ENCODE measurements around the gene DNAJB12.
"Not testable (repeated sequence)": the region's sequence is repeated elsewhere in the genome, so short reads cannot be mapped to it uniquely, and the experiment has no call there.

Gene DNAJB12

DNA sequence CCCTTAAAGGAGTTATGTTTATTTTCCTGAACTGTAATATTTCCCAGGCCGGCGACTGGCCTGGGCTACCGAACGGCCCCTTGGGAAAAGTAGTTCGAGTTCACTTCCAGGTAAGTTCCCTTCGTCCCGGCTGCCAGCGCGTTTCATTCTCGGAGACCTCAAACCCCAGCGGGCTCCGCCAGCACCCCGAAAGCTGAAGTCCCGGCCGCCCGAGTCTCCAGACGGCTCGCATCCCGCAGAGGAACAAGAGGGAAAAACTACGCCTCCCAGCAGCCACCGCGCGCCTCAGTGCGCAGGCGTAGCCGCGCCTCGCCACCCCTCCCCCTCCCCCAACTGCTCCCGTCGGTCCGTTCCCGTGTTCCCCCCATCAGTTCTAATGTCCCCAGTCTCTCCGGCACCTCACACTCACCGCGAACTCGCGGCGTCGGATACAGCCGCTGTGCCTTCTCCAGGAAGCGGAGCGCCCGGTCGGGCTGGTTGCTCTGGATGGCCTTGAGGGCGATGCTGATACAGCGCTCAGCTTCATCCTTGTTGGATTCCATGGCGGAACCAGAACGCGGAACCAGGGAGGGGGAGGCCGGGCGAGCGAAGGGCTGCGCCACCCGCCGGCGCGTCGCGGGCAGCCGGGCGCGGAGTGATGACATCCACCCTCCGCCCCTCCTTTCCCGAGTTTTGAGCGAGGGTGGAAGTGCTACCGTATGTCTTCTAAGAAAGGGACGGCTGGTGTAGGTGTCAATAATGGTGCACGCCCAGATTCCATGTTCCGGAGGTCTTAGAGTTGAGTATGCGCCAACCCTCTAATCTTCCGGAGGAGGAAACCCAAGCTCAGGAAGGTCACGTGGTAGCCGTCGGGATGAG lies at the start of gene DNAJB12:
DNAJB12 (minus strand) TSS at position 564 of the 858 bp plus-strand sequence; CDS start at position 542, 22 bp downstream.
- DNase-seq = peak; percentile 86

DNA sequence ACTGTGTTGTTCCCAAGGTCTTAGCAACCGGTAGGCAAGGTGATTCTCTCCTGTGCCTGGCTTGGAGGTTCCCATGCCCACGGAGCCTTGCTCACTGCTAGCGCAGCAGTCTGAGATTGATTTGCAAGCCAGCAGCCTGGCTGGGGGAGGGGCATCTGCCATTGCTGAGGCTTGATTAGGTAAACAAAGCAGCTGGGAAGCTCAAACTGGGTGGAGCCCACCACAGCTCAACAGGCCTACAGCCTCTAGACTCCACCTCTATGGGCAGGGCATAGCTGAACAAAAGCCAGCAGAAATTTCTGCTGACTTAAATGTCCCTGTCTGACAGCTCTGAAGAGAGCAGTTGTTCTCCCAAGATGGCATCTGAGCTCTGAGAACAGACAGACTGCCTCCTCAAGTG lies 40.9 kb upstream of the DNAJB12 start:
- DNase-seq = not testable (repeated sequence)

DNA sequence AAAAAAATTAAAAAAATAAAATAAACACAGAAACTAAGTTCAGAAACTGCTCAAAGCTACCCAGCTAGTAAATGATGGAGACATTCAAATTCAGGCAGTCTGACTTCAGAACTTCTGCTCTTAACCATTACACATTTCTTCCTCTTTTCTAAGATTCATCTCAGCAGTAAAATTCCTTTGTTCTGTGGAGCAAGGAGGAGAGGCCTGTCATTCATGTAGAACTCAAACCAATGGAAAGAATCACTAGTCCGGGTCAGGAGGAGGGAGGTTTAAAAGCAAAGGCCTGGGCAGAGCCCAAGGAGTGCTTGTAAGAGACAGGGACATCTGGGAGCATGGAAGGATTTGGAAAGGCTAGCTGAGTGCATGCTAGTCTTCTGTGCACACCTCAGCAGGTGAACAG lies 37.9 kb upstream of the DNAJB12 start:
- DNase-seq = no peak

DNA sequence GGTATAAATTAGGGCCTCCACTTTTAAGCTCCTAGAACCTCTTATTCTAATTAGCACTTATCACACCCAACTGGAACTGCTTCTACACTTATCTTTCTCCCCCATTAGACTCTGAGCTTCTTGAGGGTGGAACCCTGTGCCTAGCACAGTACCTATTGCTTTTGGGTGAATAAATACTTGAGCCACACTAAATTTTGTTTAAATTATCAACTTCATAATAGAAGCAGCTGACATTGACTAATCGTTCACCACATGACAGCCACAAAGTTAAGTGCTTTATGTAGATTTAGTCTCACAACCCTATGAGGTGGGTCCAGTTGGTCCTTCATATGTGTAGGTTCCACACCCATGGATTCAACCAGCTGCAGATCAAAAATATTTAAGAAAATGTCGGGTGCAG lies 36.0 kb upstream of the DNAJB12 start:
- DNase-seq = no peak

DNA sequence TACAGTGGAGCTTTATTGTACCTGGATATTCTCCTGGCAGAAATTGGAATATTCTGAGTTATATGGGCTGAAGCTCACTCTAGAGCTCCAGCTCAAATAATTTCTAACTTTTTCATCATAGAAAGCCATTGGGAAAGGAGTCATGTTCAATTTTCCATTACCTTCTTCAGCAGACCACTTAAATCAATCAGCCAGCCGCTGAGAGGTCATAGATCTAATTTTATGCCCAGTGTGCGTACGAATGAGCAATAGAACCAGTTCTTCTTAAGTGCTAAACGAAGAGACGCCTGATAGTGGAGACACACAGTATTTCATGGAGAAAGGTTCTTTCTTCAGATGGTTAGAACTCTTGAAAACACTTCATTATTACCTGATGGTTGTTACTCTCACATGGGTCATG lies 35.0 kb upstream of the DNAJB12 start:
- DNase-seq = no peak

DNA sequence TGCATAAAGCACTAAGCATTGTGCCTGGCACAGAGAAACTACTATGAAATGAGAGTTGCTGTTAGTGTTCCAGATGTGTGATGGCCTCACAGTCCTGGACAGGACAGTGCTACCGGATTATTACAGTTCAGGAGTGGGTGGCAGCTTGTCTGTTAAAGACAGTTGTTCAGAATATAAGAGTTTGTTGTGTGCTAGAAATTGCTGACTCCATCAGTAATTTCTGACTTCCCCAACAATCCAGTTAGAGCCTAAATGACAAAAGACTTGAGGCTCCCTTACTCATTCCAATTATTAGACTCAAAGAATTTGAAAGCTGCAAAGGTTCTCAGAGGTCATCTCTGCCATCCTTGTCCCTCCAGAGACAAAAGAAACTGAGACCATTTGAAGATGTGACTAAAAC lies 34.3 kb upstream of the DNAJB12 start:
- DNase-seq = no peak

DNA sequence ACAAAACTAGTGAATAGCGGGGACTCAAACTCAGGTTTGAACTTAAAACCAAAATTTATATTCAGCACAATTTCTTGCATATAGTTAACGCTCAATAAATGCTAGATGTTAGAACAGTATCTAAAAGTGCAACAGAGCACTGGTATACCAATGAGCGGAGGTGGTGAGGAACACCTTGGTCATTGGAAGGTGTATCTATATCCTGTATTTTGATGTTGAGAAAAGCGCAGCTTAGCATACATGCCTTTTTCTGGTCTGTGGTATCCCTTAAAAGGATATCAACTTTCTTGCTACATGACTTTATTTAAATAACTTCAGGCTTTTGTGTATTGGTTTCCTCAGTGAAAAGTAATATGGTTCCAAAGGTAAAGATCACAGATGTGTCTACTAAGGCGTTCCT lies 33.3 kb upstream of the DNAJB12 start:
- no peak for DNase-seq

DNA sequence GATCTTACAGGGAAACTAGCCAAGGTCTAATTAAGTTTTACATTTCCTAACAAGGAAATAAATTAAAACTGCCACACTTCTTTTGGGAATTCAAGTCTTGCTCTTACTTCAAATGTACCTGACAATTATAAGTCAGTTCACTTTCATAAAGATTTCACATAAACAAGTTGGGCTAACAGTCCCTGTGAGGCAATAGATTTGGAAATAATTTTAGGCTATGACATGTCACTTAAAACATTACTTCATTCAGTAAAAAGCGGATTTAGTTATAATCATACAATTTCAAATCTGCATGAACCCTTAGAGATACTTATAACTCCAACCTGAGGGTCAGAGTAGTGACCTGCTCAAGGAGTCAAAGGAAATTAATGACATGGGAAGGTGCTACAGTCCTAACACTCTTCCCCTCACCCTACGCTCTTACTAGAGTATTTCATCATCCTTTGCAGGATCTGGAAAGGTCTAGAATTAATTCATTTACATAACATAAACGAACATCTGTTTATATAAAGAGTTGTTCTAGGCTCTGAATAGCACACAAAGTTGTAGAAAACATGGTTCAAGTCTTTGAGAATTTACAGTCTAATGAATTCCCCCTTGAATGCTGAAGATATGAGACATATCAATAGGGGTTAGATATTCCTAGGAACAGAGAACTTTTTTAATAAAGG lies 32.3 kb upstream of the DNAJB12 start:
- no peak for DNase-seq

DNA sequence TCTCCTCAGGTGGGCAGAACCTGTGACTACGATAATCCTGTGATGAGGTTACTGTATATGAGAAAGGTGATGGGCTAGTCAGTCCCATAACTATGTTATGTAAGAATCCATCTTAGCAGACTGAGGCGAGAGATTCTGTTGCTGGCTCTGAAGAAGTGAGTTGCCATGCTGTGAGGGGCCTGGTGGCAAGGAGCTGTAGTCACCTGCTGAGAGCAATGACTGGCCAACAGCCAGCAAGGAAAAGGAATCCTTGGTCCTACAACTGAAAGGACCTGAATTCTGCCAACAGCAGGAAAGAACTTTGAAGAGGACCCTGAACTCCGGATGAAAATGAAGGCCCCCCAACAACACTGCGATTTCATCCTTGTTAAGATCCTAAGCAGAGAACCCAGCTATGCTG lies 31.0 kb upstream of the DNAJB12 start:
- DNase-seq = no peak

DNA sequence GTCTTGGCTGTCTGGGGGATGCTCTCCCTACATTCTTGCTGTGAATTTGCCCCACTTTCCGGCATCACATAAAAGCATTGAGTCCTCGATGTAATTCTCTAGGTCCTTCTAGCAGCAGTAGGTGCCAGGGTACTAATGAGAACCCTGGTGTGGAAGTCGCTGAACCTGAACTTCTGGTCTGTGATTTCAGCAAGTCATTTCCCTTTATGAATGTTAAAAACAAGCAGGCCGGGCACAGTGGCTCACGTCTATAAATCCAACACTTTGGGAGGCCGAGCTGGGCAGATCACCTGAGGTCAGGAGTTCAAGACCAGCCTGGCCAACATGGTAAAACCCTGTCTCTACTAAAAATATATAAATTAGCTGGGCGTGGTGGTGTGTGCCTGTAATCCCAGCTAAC lies 30.3 kb upstream of the DNAJB12 start:
- not testable (repeated sequence) for DNase-seq

DNA sequence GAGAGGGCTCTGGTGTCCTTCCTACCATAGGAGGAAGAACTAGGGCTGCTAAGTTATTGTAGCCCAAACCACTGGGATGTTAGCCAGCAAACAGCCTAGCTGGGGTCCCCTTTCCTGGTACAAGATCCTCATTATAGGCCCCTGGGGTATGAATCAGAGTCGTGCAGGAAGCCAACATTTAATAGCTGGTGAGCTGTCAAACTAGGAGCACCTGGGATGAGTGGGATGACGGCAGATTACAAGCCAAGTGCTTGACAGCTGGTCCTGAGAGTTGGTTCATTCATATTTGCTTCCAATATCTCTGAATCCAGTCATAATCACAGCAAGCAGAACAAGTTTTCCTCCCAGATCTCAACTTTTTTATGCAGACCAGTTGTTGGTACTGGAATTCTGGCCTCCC lies 25.1 kb upstream of the DNAJB12 start:
- DNase-seq = no peak

DNA sequence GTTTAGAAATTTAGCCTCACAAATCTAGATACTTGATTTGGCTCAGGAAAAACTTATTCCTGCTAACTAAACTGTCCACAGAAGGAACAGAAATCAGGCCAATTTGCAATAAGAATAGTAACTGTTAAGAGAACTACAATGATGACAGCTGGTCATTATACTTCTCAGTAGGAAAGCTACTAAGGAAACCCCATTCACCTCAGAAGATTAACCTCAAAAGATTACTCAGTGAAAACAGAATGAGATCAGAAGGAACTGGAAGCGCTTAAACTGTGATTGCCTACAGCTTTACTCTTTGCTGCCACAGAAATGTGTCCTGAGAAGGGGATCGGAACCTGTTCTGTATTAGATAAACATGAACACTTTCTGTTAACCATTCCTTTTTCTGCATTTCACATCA lies 24.3 kb upstream of the DNAJB12 start:
- no peak for DNase-seq

DNA sequence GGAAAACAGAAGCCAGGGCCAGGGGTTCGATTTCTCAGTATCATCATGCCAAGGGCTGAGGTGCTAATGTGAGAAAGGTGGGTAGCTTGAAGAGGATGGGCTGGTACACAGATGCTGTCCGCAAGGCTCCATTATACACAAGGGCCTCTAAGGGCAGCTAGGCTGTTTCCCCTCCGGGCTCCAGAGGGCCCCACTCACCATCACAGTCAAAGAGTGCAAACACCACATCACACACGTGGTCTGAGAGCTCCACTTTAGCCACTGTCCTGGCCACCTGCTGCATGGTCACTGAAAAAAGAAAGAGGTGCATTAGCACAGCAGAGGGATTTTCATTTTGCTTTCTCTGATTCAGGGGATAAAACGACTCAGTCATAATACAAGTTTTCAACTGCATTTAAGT lies 20.9 kb upstream of the DNAJB12 start:
- DNase-seq = no peak

DNA sequence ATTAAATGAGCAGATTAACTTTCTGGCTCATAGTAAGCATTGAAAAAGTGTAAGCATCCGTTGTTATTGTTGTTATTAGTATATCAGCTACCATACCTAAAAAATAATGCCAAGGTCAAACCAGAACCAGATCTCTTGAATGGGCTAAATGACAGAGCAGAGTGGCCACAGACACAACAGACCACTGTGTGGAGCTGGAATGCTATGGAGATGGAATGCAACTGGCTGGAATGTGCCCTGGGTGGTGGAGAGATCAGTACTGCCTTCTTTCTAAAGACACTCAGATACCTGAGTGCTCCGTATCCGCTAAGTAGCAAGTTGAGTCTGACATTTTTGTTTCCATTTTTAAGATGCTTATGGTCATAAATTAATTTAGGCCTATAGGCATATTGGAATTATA lies 20.5 kb upstream of the DNAJB12 start:
- no peak for DNase-seq

DNA sequence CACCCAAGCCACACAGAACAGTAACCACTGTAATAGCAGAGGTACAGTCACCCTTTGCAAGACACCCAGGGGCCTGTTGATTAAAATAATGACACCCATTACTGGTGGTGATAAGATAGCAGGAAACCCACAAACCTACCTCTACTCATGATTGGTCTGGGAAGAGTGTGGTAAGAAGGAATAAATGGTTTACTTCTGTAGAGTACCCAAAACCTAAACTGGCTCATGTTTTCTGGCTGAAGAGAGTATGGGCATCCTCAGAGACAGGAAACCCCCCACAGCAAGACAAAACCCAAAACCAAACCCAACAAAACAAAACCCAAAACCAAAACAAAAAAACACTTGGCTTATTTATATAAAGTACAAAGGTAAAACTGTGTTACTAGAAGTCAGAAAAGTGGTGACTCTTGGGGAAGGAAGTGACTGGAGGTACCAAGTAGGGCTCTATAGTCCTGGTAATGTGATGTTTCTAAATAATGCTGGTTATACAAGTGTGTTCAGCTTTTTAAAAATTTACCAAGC lies 15.5 kb upstream of the DNAJB12 start:
- DNase-seq = no peak

DNA sequence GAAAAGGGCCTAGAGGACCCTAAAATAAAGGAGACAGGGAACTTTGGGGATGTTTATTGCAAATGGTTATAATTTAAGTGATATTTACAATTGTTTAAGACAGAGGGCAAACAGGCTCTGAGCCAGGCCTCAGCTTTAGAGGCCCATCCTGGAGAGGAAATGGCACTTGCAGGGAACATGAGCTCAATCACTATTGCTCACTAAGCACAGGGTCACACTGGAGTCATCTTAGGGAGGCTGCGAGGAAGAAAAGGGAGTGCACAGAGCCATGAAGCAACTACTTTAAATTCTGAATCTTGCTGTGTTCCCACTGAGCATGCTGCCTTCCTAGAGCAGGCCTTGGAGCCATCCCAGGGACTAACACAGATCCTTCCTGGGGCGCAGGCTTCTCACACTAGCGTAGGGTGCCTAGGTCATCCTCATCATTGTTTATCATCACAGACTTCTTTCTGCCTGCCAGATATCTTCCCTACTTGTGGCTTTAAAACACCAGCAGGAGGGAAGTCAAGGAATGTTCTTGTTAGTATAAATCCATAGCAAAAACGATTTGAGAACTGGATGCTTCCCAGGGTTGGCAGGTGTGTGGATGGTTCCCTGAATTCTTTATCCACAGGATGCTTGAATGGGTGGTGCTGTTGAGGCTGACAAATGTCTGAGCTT lies 12.7 kb upstream of the DNAJB12 start:
- no peak for DNase-seq

DNA sequence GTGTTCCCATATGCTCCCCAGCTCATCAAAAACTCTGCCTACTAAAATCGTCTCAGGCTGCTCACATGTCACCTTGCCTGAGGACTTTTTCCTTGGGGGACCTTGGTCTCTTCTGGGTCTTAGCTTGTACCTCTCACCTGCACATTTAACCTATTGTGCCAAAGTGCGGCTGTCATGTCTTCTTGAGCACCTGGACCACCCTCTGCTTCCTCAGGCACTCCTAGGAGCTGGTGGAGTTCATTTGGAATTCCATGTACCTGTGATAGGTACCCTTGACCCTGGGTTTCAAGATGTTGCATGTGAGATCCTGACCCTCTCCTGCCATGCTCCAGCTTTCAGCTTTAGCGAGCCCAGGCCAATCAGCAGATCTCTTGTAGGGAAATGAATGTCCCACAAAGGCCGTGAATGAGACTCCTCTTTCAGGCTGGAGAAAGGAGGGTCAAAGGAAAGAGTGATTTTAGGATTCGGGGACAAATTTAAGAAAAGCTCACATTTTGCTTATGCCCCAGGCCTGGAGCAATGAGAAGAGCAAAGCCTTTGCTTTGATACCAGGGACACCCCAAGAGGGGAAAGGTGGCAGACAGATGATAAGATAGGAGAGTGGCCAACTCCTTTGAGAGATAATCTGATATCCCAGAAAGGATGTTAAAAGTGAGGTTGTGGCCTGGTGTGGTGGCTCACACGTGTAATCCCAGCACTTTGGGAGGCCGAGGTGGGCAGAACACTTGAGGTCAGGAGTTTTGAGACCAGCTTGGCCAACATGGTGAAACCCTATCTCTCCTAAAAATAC lies 10.6 kb upstream of the DNAJB12 start:
- no peak for DNase-seq

DNA sequence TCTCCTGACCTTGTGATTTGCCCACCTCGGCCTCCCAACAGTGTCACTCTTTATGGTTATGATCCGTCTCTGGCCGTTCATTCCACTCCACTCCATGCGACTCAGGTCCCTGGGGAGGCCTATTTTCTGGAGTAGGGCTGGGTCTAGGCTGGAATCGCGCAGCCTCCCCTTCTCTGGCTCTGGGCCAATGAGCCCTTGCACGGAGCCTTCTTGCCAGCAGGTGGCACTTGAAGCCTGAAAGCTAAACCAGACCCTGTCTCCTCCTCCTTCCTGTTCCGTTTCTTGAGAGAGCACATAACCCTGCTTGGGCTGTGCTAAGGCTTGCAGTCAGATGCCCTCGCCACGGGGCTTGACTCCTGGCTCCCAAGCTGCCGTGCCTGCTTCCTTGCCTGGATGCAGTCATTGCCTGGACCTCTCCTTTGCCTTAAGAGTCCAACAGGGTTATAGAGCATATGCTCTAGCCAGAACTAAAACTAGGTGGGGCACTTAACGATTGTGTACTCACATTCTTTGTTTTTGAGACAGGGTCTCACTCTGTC lies 9.6 kb upstream of the DNAJB12 start:
- DNase-seq = peak; percentile 76

DNA sequence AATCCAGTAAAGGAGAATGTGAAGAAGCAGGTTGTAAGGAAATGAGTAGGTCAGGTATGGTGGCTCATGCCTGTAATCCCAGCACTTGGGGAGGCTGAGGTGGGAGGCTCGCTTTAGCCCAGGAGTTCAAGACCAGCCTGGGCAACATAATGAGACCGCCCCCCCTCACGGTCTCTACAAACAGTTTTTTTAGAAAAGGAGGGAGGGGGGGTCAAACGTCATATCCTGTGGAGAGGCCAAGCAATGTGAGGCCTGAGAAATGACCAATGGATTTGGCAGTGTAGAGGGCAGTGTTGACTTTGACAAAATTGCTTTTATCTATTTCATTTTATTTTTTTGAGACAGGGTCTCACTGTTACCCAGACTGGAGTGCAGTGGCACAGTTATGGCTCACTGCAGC lies 2.3 kb upstream of the DNAJB12 start:
- DNase-seq = no peak

DNA sequence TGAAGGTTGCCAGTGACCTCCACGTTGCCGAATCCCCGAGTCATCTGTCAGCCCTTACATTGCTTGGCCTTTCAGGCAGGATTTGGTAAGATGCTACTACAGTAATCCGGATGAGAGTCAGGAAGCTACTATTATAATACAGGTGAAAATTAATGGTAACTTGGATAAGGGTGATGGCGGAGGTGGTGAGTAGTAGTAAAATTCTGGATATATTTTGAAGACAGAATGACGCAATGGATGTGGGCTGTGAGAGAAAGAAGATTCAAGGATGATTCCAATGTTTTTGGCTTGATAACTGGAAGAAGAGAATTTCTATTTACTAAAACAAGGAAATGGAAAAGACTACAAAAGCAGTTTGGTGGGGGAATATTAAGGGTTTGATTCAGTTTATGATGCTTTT lies 1.4 kb upstream of the DNAJB12 start:
- no peak for DNase-seq

DNA sequence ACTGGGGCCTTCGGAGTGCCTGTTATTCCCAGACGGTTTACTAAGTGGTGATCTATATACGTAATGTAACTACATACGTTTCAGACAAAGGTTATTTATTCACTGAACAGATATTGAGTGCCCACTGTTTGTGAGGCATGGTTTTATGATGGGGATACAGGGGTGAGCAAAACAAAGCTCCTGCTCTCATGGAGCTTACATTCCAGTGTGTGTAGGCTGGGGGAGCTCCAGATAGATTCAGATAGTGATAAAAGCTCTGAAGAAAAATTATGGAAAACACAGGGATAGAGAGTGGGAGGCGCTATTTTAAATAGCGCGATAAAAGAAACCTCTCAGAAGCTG lies 466 bp upstream of the DNAJB12 start:
- DNase-seq = no peak

DNA sequence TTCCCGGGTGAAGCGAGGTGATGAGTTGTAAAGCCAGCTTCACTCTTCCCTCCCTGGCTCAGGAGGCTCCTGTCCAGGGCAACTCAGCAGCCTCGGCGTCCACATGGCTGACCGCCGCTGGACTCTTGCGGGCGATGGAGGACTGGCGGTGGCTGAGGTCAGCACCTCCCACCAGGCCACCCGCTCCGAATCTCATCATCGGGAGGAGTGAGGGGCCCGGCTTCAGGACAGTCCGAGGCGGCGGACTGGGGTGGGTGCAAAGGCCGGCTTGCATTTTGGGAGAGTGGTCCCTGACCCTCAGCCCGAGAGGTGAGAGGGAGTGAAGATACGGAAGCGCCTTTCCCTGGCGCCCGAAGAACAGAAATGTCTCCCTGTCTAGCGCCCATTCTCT lies 759 bp downstream of the DNAJB12 start:
- DNase-seq = no peak

Data from activated effector memory CD4-positive, alpha-beta T cell treated with Interleukin-2 at 50 U/mL for 16 hours (primary cell).